HEK293 (cell line): Measurements from ENCODE around the gene DLX5.

Source experiments
- ATF2 ChIP-seq: fragments of 450-650 bp; formaldehyde crosslinking; IDR thresholded peaks from 2 replicates; pipeline ENCODE4 v1.5.1; 2016; ENCODE audit warnings: missing biosample characterization, missing genetic modification characterization, low read depth
- PRDM10 ChIP-seq: fragments of 450-650 bp; formaldehyde crosslinking; IDR thresholded peaks from 2 replicates; pipeline ENCODE4 v1.5.1; 2016; ENCODE audit warnings: missing biosample characterization, missing genetic modification characterization
- ZBTB1 ChIP-seq: fragments of 450-650 bp; formaldehyde crosslinking; IDR thresholded peaks from 2 replicates; pipeline ENCODE4 v1.5.1; 2016; ENCODE audit warnings: missing biosample characterization, missing genetic modification characterization
- ZBTB49 ChIP-seq: fragments of 450-650 bp; formaldehyde crosslinking; IDR thresholded peaks from 2 replicates; pipeline ENCODE4 v1.5.1; 2016; ENCODE audit warnings: missing biosample characterization, missing genetic modification characterization, low read depth
- ZBTB6 ChIP-seq: fragments of 450-650 bp; formaldehyde crosslinking; IDR thresholded peaks from 2 replicates; pipeline ENCODE4 v1.5.1; 2017; ENCODE audit warnings: missing biosample characterization, missing genetic modification characterization
- ZBTB8A ChIP-seq: fragments of 450-650 bp; formaldehyde crosslinking; IDR thresholded peaks from 2 replicates; pipeline ENCODE4 v1.5.1; 2016; ENCODE audit warnings: missing biosample characterization, missing genetic modification characterization
- ZNF248 ChIP-seq: fragments of 450-650 bp; formaldehyde crosslinking; IDR thresholded peaks from 2 replicates; pipeline ENCODE4 v1.5.1; 2017; ENCODE audit warnings: missing biosample characterization, missing genetic modification characterization
- ZNF324 ChIP-seq: fragments of 450-650 bp; formaldehyde crosslinking; IDR thresholded peaks from 2 replicates; pipeline ENCODE4 v1.5.1; 2016; ENCODE audit warnings: missing biosample characterization, missing genetic modification characterization
- ZNF488 ChIP-seq: fragments of 450-650 bp; formaldehyde crosslinking; IDR thresholded peaks from 2 replicates; pipeline ENCODE4 v1.5.1; 2016; ENCODE audit warnings: missing biosample characterization, missing genetic modification characterization
- ZNF645 ChIP-seq: fragments of 450-650 bp; formaldehyde crosslinking; IDR thresholded peaks from 2 replicates; pipeline ENCODE4; 2016; ENCODE audit warnings: missing biosample characterization, missing genetic modification characterization
- ZSCAN5A ChIP-seq: fragments of 450-650 bp; formaldehyde crosslinking; IDR thresholded peaks from 2 replicates; pipeline ENCODE4 v1.5.1; 2016; ENCODE audit warnings: missing biosample characterization, missing genetic modification characterization

DLX5 gene

GRCh38 chr7:97005183-97006054 is 19.2 kb downstream of the DLX5 start, which contains the start of gene DLX6 (continued):
- TF ChIP-seq ZBTB8A (tag by site-specific recombination) (peak; percentile 90), ZSCAN5A (tag by site-specific recombination) (no peak), ZNF248 (tag by site-specific recombination) (no peak), PRDM10 (peak; percentile 98), ZNF488 (tag by site-specific recombination) (no peak), ZBTB49 (tag by site-specific recombination) (no peak), ZNF324 (tag by site-specific recombination) (no peak), ATF2 (tag by site-specific recombination) (peak; percentile 86), ZNF645 (tag by site-specific recombination) (no peak), ZBTB6 (no peak), ZBTB1 (tag by site-specific recombination) (no peak)
- TF ChIP-seq, all 188 proteins: peak for 41
